Choroid plexus epithelial cell (primary cell): Measurements from ENCODE around the gene VAMP2.

Source experiments
- DNase-seq: peaks from one replicate; pipeline ENCODE4 v3.0.0-alpha.2; 2010; ENCODE audit warnings: low read depth
- H3K4me3 ChIP-seq: 2 replicates; pipeline ENCODE4 v1.5.1; 2011; ENCODE audit warnings: low read depth, mild to moderate bottlenecking, control low read depth, low read length, moderate library complexity
- CTCF ChIP-seq: conservative IDR thresholded peaks from 2 replicates; pipeline ENCODE4 v1.5.1; 2011; ENCODE audit warnings: low read depth, mild to moderate bottlenecking, control low read depth, inconsistent platforms, low read length, moderate library complexity

VAMP2 gene

GRCh38 chr17:8140065-8141029, 22.4 kb downstream of the VAMP2 start:
- DNase-seq = no peak
- no peak for TF ChIP-seq CTCF
- H3K4me3 ChIP-seq = no peak overlapping the region

GRCh38 chr17:8138672-8139371, 23.9 kb downstream of the VAMP2 start:
- peak; percentile 89 for TF ChIP-seq CTCF
- peak; percentile 98 for DNase-seq
- H3K4me3 ChIP-seq = peak overlapping the region; percentile 47

- DNase-seq = no peak
- no peak for TF ChIP-seq CTCF
- peak overlapping the region; percentile 9 for H3K4me3 ChIP-seq
Observed at GRCh38 chr17:8138374-8138671, 24.4 kb downstream of the VAMP2 start.

GRCh38 chr17:8137645-8138373, 24.9 kb downstream of the VAMP2 start:
- TF ChIP-seq CTCF = no peak
- peak overlapping the region; percentile 9 for H3K4me3 ChIP-seq
- no peak for DNase-seq

GRCh38 chr17:8133941-8134340, 28.8 kb downstream of the VAMP2 start:
- DNase-seq = no peak
- TF ChIP-seq CTCF = no peak
- no peak overlapping the region for H3K4me3 ChIP-seq

- DNase-seq = no peak
- no peak overlapping the region for H3K4me3 ChIP-seq
- TF ChIP-seq CTCF = no peak
Observed at GRCh38 chr17:8133399-8133798, 29.3 kb downstream of the VAMP2 start.
